ENCODE results near the gene ADCY9.

GRCh38 chr16:3949287-3949686, 167.0 kb downstream of the ADCY9 start:
- TF ChIP-seq, protein P1, sequence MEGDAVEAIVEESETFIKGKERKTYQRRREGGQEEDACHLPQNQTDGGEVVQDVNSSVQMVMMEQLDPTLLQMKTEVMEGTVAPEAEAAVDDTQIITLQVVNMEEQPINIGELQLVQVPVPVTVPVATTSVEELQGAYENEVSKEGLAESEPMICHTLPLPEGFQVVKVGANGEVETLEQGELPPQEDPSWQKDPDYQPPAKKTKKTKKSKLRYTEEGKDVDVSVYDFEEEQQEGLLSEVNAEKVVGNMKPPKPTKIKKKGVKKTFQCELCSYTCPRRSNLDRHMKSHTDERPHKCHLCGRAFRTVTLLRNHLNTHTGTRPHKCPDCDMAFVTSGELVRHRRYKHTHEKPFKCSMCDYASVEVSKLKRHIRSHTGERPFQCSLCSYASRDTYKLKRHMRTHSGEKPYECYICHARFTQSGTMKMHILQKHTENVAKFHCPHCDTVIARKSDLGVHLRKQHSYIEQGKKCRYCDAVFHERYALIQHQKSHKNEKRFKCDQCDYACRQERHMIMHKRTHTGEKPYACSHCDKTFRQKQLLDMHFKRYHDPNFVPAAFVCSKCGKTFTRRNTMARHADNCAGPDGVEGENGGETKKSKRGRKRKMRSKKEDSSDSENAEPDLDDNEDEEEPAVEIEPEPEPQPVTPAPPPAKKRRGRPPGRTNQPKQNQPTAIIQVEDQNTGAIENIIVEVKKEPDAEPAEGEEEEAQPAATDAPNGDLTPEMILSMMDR (conservative IDR thresholded peaks at IDR 0.05; ENCODE audit: low read depth in 2 of 2): no peak
- no peak for TF ChIP-seq EZH2phosphoT487 (IDR thresholded peaks at IDR 0.05; ENCODE audit: unreplicated experiment)
- TF ChIP-seq EZH2 (IDR thresholded peaks at IDR 0.05; ENCODE audit: low read depth, unreplicated experiment): no peak
- no peak for TF ChIP-seq POLR2AphosphoS5 (IDR thresholded peaks at IDR 0.05; ENCODE audit: low read depth)

Measured in GM23338 (cell line).